Stimulated activated CD4-positive, alpha-beta T cell treated with anti-CD3 and anti-CD28 coated beads, Interleukin-1b, Interleukin-23, amount 100 ng/mL, for 24 hours (primary cell): ENCODE results near the gene METTL26.

ENCODE experiments used
- DNase-seq, 4 experiments: peaks; one replicate each; pipeline ENCODE4 v3.0.0-alpha.2; 2020; ENCODE audit warnings: low read depth in 4 of 4, low spot score in 1 of 4

The METTL26 gene

GRCh38 chr16:625977-626765 lies 9.9 kb downstream of the METTL26 start:
- no peak for DNase-seq

GRCh38 chr16:625117-625976 lies 10.8 kb downstream of the METTL26 start:
- DNase-seq: no peak

- no peak for DNase-seq
Observed at GRCh38 chr16:624526-625070, 11.5 kb downstream of the METTL26 start.

GRCh38 chr16:622920-623280 lies 13.2 kb downstream of the METTL26 start:
- no peak for DNase-seq

- no peak for DNase-seq
Observed at GRCh38 chr16:621526-622105, 14.5 kb downstream of the METTL26 start.

GRCh38 chr16:620700-621525 lies 15.2 kb downstream of the METTL26 start:
- DNase-seq: no peak

- no peak for DNase-seq
Observed at GRCh38 chr16:619476-620100, 16.5 kb downstream of the METTL26 start.

- DNase-seq: no peak
Observed at GRCh38 chr16:617855-618254, 18.2 kb downstream of the METTL26 start.

- no peak for DNase-seq
Observed at GRCh38 chr16:616733-617586, 19.1 kb downstream of the METTL26 start.

- DNase-seq: no peak
Observed at GRCh38 chr16:615122-615521, 21.0 kb downstream of the METTL26 start.

- DNase-seq: peak in 3 of 4 experiments; percentile 29 to 54 (median 38)
Observed at GRCh38 chr16:610513-611381, 25.4 kb downstream of the METTL26 start.

GRCh38 chr16:609984-610383 lies 26.1 kb downstream of the METTL26 start:
- DNase-seq: no peak

GRCh38 chr16:609316-609715 lies 26.8 kb downstream of the METTL26 start:
- DNase-seq: no peak

- peak in 2 of 4 experiments; percentile 20 to 63 for DNase-seq
Observed at GRCh38 chr16:608019-608418, 28.1 kb downstream of the METTL26 start.

GRCh38 chr16:606656-607307 lies 29.3 kb downstream of the METTL26 start:
- no peak for DNase-seq

- DNase-seq: no peak
Observed at GRCh38 chr16:603933-604332, 32.2 kb downstream of the METTL26 start.

- DNase-seq: no peak
Observed at GRCh38 chr16:600781-601180, 35.3 kb downstream of the METTL26 start.
